Naive B cell (primary cell): Measurements from ENCODE around the gene MCRS1. TPM values are rescaled to one million over a fixed set of nuclear protein-coding genes. Genes with fewer than 3 reads are reported as not detected.

ENCODE experiments used
- ATAC-seq, 2 donors: fragments of 150-1000 bp; cut with Tn5 transposase; 2 replicates each; pipeline ENCODE4 v1.10.0; 2021; ENCODE audit warnings: low read depth in 2 of 2, mild to moderate bottlenecking in 2 of 2, moderate library complexity in 2 of 2
- DNase-seq: peaks from one replicate; pipeline ENCODE4 v3.0.0; 2022
- H3K27ac Mint-ChIP-seq, 6 donors: one replicate each; pipeline ENCODE4 v1.8.0; 2020 to 2022; ENCODE audit warnings: mild to moderate bottlenecking in 6 of 6, mixed read lengths in 6 of 6, moderate library complexity in 5 of 6, inconsistent platforms in 2 of 6
- H3K27me3 Mint-ChIP-seq, 3 donors: one replicate each; pipeline ENCODE4 v1.8.0; 2021 to 2022; ENCODE audit warnings: mixed read lengths in 3 of 3, mild to moderate bottlenecking in 1 of 3
- H3K36me3 Mint-ChIP-seq, 2 donors: one replicate each; pipeline ENCODE4 v1.8.0; 2020 to 2022; ENCODE audit warnings: mixed read lengths in 2 of 2, inconsistent platforms in 1 of 2, mild to moderate bottlenecking in 1 of 2
- H3K4me1 Mint-ChIP-seq, 3 donors: one replicate each; pipeline ENCODE4 v1.8.0; 2020 to 2022; ENCODE audit warnings: mixed read lengths in 3 of 3, inconsistent platforms in 1 of 3, mild to moderate bottlenecking in 1 of 3, moderate library complexity in 1 of 3
- H3K4me3 Mint-ChIP-seq, 8 donors: one replicate each; pipeline ENCODE4 v1.8.0; 2020 to 2022; ENCODE audit warnings: mild to moderate bottlenecking in 8 of 8, mixed read lengths in 8 of 8, moderate library complexity in 8 of 8, inconsistent platforms in 2 of 8
- H3K9me3 Mint-ChIP-seq, 7 donors: one replicate each; pipeline ENCODE4 v1.8.0; 2020 to 2022; ENCODE audit warnings: mixed read lengths in 7 of 7, mild to moderate bottlenecking in 5 of 7, inconsistent platforms in 2 of 7, moderate library complexity in 1 of 7
- polyA plus RNA-seq, 6 donors: library from polyadenylated mRNA; unstranded; fragments of 300-500 nt; fragmentation: Illumina TruSeq; gene quantifications; one replicate each; pipeline ENCODE4 v1.2.3, GENCODE V29; 2021; ENCODE audit warnings: low read depth in 6 of 6

The MCRS1 gene
- polyA plus RNA-seq, 6 donors from 2014 or later = 41.5 to 54.5 (median 51.1) TPM

- peak; percentile 25 for DNase-seq
- Mint-ChIP-seq H3K36me3 (no peaks in the 10 kb centered on the region), H3K27me3 (peaks cover 27 to 62% (median 52%) of the 10 kb centered on the region in 3 donors), H3K9me3 (peaks cover 0 to 1% (median 0%) of the 10 kb centered on the region in 7 donors), H3K4me1 (peaks cover 13 to 20% (median 16%) of the 10 kb centered on the region in 3 donors), H3K27ac (peak overlapping the region in 1 of 6 donors; percentile 96), H3K4me3 (peak overlapping the region; percentile 43 to 89 (median 78))
- peak; percentile 50 to 60 for ATAC-seq
Observed at GRCh38 chr12:49548822-49549648, 18.9 kb downstream of the MCRS1 start.

DNA sequence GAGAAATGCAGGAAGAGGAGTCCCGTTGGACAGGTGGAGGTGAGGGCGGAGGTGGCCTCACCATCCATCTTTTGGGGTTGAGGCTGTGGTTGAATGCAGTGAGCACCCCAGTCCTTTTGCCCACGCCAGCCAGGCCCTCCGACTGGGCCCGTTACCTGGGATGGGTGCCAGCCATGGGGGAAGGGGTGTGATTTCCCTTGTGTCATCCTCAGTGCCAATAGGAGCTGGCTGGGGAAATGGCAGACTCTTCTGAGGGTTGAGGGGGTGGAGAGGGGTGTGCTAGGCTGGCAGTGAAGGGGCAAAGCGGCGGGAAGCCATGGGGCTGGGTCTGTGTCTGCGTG, 19.5 kb downstream of the MCRS1 start:
- Mint-ChIP-seq H3K27ac (no peak overlapping the region), H3K4me1 (peaks cover 10 to 20% (median 16%) of the 10 kb centered on the region in 3 donors), H3K4me3 (peak overlapping the region in 6 of 8 donors; percentile 12 to 78 (median 51)), H3K9me3 (peaks cover 0 to 1% (median 0%) of the 10 kb centered on the region in 7 donors), H3K36me3 (no peaks in the 10 kb centered on the region), H3K27me3 (peaks cover 27 to 68% (median 58%) of the 10 kb centered on the region in 3 donors)
- peak; percentile 9 for DNase-seq
- peak in 1 of 2 donors; percentile 13 for ATAC-seq

- ATAC-seq = no peak
- no peak overlapping the region for H3K27ac Mint-ChIP-seq
- H3K4me3 Mint-ChIP-seq = peak overlapping the region in 3 of 8 donors; percentile 2 to 34 (median 8)
Observed at GRCh38 chr12:49547090-49547690, 20.8 kb downstream of the MCRS1 start.

DNA sequence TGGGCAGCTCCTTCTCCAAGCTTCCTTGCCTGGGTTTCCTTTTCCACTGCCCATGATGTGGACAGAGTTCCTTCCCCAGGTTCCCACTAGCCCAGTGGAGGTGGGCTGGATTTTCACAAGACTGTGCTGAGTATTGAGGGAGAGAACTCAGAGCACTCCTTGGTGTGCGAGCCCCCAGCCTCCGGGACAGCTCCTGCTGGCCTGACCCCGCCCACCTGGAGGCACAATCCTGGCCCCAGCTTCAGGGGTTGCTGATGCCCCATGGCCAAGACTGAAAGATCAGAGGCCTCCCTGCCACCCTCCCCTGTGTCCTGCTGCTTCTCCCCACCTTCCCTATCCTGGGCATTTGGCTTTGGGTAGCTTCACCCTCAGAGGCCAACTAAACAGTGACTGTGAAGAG, 21.5 kb downstream of the MCRS1 start:
- ATAC-seq (no peak), DNase-seq (no peak)
- peaks cover 31 to 69% (median 62%) of the 10 kb centered on the region in 3 donors for H3K27me3 Mint-ChIP-seq
- peaks cover 17 to 25% (median 21%) of the 10 kb centered on the region in 3 donors for H3K4me1 Mint-ChIP-seq
- H3K9me3 Mint-ChIP-seq = peaks cover 0 to 1% (median 0%) of the 10 kb centered on the region in 7 donors
- H3K4me3 Mint-ChIP-seq = no peak overlapping the region
- no peak overlapping the region for H3K27ac Mint-ChIP-seq
- no peaks in the 10 kb centered on the region for H3K36me3 Mint-ChIP-seq

More at GRCh38 chr12:49547090-49547690, 20.8 kb downstream of the MCRS1 start:
- no peak for DNase-seq
- peaks cover 27 to 68% (median 62%) of the 10 kb centered on the region in 3 donors for H3K27me3 Mint-ChIP-seq
- peaks cover 0 to 1% (median 0%) of the 10 kb centered on the region in 7 donors for H3K9me3 Mint-ChIP-seq
- peaks cover 11 to 19% (median 18%) of the 10 kb centered on the region in 3 donors for H3K4me1 Mint-ChIP-seq
- no peaks in the 10 kb centered on the region for H3K36me3 Mint-ChIP-seq

DNA sequence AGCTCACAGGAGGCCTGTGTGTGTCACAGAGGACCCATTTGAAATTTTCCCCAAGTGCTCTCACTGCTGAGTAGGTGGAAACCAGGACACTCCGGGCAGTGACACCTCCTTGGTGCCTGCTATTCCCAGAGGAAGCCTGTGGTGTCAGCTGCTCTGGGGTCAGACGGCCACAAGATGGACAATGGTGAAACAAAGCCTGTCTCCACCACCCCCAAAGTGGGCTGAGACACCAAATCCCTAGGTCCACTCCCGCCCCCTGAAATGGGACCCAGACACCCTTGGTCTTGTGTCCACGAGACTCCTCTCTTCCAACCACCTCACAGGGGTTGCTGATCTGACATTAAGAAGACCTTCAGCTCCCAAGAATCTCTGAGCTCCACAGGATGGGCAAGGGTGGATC, 22.1 kb downstream of the MCRS1 start:
- Mint-ChIP-seq H3K36me3 (no peaks in the 10 kb centered on the region), H3K4me3 (peak overlapping the region in 1 of 8 donors; percentile 20), H3K27ac (no peak overlapping the region), H3K27me3 (peaks cover 34 to 76% (median 62%) of the 10 kb centered on the region in 3 donors), H3K4me1 (peaks cover 22 to 31% (median 26%) of the 10 kb centered on the region in 3 donors), H3K9me3 (peaks cover 0 to 1% (median 0%) of the 10 kb centered on the region in 7 donors)
- no peak for ATAC-seq
- DNase-seq = no peak

- Mint-ChIP-seq H3K4me3 (peak overlapping the region in 1 of 8 donors; percentile 66), H3K27me3 (peaks cover 28 to 72% (median 67%) of the 10 kb centered on the region in 3 donors), H3K36me3 (no peaks in the 10 kb centered on the region), H3K4me1 (peaks cover 31 to 41% (median 36%) of the 10 kb centered on the region in 3 donors), H3K9me3 (no peaks in the 10 kb centered on the region), H3K27ac (no peak overlapping the region)
- no peak for DNase-seq
- ATAC-seq = no peak
Observed at GRCh38 chr12:49543914-49544815, 23.8 kb downstream of the MCRS1 start.

DNA sequence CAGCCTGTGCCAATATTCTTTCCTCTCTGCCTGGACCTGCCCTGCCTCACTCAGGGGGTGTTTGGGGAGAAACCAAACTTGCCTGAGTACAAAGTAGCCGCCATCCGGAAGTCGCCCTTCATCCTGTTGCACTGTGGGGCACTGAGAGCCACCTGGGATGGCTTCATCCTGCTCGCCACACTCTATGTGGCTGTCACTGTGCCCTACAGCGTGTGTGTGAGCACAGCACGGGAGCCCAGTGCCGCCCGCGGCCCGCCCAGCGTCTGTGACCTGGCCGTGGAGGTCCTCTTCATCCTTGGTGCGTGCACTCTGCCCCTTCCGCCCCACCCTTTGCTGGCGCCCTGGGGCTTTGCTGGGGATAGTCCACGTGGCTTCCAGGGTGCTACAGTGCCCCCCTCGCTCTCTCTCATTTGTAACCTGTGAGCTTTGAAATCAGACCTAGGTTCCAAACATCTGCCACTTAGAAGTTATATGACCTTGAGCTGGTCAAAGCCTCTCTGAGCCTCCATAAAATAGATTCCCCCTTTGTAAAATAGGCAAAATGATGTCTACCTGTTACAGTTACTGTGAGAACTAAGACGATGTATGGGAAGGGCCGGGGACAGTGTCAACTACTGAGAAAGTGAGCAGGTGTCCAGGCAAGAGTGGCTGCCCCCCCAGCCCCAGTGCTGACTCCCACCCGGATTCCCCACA, 24.6 kb downstream of the MCRS1 start:
- H3K27ac Mint-ChIP-seq = peak overlapping the region in 1 of 6 donors; percentile 10
- DNase-seq (no peak), ATAC-seq (no peak)
- peak overlapping the region in 1 of 8 donors; percentile 39 for H3K4me3 Mint-ChIP-seq
- H3K4me1 Mint-ChIP-seq = peaks cover 28 to 34% (median 29%) of the 10 kb centered on the region in 3 donors
- H3K27me3 Mint-ChIP-seq = peaks cover 28 to 64% (median 59%) of the 10 kb centered on the region in 3 donors
- no peaks in the 10 kb centered on the region for H3K9me3 Mint-ChIP-seq
- H3K36me3 Mint-ChIP-seq = no peaks in the 10 kb centered on the region

GRCh38 chr12:49542592-49543160, 25.3 kb downstream of the MCRS1 start:
- ATAC-seq (no peak), DNase-seq (no peak)
- peak overlapping the region in 1 of 6 donors; percentile 26 for H3K27ac Mint-ChIP-seq
- peaks cover 29 to 59% (median 52%) of the 10 kb centered on the region in 3 donors for H3K27me3 Mint-ChIP-seq
- no peaks in the 10 kb centered on the region for H3K9me3 Mint-ChIP-seq
- H3K36me3 Mint-ChIP-seq = no peaks in the 10 kb centered on the region
- H3K4me3 Mint-ChIP-seq = peak overlapping the region in 2 of 8 donors; percentile 49 to 53
- peaks cover 26 to 36% (median 26%) of the 10 kb centered on the region in 3 donors for H3K4me1 Mint-ChIP-seq

DNA sequence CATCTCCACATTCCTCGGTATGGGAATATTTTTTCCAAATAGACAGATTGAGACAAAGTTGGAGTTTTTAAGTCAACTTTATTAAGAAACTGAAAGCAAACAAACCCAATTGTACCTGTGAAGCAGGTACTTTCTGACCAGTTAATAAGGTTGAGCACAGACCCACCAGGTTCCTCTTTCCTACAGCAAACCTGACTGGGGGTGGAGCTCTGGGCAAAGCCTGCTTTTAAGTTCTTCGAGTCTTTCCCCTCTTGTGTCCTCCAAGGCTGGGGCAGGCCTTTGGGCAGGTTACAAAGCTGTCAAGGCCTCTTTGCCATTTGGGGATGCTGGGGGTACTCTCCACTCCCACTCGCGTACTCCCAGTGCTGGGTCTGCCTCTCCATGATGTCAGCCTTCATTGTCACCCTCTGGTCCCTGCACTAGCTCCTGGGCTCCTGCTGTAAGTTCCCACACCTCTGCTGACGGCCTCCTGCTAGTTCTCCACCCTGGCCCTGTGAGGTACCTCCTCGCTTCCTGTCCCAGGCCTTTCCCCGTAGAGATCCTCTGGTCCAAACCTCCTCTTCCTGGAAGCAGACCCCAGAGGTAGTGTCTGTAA, 25.9 kb downstream of the MCRS1 start:
- peak; percentile 14 to 16 for ATAC-seq
- peak; percentile 11 for DNase-seq
- Mint-ChIP-seq H3K27me3 (peaks cover 28 to 56% (median 46%) of the 10 kb centered on the region in 3 donors), H3K9me3 (no peaks in the 10 kb centered on the region), H3K4me1 (peaks cover 29 to 42% (median 32%) of the 10 kb centered on the region in 3 donors), H3K4me3 (peak overlapping the region in 2 of 8 donors; percentile 53 to 56), H3K36me3 (no peaks in the 10 kb centered on the region), H3K27ac (peak overlapping the region in 1 of 6 donors; percentile 26)

GRCh38 chr12:49541140-49541861, 26.6 kb downstream of the MCRS1 start:
- Mint-ChIP-seq H3K4me3 (peak overlapping the region in 4 of 8 donors; percentile 31 to 70 (median 47)), H3K27me3 (peaks cover 33 to 55% (median 50%) of the 10 kb centered on the region in 3 donors), H3K27ac (peak overlapping the region in 2 of 6 donors; percentile 37 to 67), H3K4me1 (peaks cover 35 to 48% (median 39%) of the 10 kb centered on the region in 3 donors), H3K9me3 (no peaks in the 10 kb centered on the region), H3K36me3 (no peaks in the 10 kb centered on the region)
- ATAC-seq = no peak
- no peak for DNase-seq
